NCI-H2227 treated with DMSO at 0.1 percent for 48 hours (cell line): Measurements from ENCODE around the gene ANKS1A.
"Not testable (repeated sequence)": the region's sequence is repeated elsewhere in the genome, so short reads cannot be mapped to it uniquely, and the experiment has no call there.

Source experiments
- DNase-seq: peaks from one replicate; lab custom pipeline; 2025; lab: John Stamatoyannopoulos, UW

ANKS1A gene, protein sequence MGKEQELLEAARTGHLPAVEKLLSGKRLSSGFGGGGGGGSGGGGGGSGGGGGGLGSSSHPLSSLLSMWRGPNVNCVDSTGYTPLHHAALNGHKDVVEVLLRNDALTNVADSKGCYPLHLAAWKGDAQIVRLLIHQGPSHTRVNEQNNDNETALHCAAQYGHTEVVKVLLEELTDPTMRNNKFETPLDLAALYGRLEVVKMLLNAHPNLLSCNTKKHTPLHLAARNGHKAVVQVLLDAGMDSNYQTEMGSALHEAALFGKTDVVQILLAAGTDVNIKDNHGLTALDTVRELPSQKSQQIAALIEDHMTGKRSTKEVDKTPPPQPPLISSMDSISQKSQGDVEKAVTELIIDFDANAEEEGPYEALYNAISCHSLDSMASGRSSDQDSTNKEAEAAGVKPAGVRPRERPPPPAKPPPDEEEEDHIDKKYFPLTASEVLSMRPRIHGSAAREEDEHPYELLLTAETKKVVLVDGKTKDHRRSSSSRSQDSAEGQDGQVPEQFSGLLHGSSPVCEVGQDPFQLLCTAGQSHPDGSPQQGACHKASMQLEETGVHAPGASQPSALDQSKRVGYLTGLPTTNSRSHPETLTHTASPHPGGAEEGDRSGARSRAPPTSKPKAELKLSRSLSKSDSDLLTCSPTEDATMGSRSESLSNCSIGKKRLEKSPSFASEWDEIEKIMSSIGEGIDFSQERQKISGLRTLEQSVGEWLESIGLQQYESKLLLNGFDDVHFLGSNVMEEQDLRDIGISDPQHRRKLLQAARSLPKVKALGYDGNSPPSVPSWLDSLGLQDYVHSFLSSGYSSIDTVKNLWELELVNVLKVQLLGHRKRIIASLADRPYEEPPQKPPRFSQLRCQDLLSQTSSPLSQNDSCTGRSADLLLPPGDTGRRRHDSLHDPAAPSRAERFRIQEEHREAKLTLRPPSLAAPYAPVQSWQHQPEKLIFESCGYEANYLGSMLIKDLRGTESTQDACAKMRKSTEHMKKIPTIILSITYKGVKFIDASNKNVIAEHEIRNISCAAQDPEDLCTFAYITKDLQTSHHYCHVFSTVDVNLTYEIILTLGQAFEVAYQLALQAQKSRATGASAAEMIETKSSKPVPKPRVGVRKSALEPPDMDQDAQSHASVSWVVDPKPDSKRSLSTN

DNA sequence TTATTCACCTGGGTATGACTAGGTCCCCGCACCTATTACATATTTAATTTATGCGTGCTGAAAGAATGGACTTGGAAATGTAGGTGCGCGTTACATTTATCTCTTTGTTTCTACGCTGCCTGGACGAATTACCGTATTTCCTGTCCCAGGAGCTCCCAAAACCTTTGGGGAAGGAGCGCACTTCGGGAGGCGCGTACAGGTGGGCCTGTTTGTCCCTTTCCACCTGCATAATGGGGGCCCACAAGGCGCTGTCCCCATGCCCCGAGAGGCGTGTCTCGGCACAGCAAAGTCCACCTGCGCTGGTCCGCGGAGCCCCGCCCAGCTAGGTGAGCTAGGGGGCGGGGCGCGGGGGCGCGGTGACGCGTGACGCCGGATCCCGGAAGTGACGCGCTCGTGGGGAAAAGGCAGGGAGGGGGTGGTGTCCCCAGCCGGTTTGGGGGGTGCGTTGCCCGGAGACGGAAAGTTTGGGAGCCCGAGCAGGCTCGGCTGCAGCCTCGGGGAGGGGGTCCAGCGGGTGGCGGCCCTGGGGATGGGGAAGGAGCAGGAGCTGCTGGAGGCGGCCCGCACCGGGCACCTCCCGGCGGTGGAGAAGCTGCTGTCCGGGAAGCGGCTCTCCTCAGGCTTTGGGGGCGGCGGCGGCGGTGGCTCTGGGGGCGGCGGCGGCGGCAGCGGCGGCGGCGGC is at the start of gene ANKS1A:
Gene ANKS1A (plus strand): TSS at position 382 of the 682 bp plus-strand sequence. CDS start 148 bp downstream, at position 530.
- DNase-seq, result peak; percentile 70

DNA sequence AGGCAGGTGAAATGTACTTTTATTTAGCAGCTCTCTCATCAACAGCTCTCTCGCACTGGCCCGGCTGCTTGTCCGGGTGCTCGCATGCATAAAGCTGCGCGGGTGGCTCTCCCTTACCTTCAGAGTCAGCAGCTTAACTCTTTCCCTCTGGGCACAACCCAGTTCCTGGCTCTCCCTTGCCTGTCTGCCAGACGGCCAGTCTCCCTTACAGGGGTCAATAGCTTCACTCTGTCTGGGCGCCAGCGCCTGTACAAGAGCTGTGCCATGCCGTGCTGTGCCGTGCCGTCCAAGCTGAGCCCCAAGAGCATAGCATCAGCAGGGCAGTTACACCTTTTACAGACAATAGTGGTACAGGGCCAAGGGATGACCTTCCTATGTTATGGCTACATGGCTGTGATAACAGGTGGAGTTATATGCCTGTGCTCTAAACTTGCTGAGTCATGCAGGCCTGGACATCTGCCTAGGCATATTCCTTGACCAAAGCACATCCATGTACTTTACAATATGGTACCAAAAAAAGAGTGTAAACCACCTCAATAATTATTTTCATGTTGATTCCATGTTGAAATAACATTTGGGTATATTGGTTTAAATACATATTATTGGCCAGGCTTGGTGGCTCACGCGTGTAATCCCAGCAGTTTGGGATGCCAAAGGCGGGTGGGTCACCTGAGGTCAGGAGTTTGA is 49.2 kb upstream of the ANKS1A start:
- no peak for DNase-seq

DNA sequence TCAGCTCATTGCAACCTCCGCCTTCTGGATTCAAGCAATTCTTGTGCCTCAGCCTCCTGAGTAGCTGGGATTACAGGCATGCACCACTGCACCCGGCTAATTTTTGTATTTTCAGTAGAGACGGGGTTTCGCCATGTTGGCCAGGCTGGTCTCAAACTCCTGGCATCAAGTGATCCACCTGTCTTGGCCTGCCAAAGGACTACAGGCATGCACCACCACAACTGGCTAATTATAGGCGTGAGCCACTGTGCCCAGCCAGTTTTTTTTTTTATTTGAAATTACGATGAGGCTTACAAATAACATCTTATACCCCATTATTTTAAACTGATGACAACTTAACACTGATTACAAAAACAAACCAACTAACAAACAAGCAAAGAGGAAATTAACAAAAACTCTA is 40.0 kb upstream of the ANKS1A start:
- not testable (repeated sequence) for DNase-seq

DNA sequence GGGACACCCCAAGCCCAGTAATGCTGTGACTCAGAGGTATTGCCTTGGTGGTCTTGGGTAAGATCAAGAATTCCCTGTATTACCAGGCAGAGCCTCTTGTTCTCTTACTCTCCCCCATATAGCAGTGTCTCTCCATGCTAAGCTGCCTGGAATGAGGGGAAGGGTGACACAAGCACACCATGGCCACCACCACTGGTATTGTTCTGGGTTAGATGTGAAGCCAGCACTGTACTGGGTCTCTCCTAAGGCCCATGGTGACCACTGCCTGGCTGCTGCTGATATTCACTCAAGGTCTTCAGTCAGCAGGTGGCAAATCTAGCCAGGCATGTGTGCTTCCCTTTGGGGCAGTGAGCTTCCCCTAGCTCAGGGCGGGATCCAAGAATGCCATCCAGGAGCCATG is 37.7 kb upstream of the ANKS1A start:
- no peak for DNase-seq

DNA sequence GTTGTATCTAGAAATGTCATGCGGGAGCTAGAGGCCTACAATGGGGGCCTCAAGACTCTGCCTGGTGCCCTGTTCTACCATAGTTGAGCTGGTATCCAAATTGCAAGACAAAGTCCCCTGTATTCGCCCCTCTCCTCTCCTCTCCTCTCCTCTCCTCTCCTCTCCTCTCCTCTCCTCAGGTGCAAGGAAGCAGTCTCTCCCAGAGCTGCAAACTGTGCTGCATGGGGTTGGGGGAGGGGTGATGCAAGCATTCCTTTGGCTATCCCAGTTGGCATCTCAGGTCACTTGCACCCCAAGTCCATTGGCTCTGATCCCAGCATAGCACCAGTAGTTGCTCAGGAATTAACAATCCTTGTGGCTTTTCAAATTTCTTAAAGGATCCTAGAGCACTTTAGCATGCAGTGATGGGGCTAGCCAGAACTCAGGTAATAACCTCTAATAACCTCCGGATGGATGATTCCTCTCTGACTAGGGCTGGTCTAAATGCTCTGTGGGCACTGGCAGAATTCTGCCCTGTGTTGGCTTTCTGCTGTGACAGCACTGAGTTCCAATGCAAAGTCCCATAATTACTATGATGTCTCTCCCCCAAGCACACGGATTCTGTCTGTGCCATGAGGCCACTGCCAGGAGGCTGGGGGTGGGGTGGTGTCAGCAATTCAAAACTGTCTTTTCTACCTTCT is 36.5 kb upstream of the ANKS1A start:
- DNase-seq, result no peak

DNA sequence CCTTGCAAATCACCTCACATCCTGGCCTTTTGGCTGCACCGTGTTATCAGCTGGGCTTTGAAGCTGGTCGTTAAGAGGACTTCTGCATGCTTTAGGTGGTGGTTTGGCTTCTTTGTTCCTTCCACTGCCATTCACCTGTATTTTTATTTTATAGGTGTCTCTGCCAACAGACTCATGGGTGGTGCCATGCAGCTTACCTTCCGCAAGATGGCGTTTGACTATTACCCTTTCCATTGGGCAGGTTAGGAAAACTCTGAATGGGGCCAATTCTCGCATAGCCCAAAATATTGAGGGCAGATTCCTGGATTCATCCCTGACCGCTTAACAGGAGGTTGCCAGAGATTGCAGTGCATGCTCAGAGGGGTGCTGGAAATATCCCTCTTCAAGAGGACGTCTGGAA is 33.6 kb upstream of the ANKS1A start:
- no peak for DNase-seq

DNA sequence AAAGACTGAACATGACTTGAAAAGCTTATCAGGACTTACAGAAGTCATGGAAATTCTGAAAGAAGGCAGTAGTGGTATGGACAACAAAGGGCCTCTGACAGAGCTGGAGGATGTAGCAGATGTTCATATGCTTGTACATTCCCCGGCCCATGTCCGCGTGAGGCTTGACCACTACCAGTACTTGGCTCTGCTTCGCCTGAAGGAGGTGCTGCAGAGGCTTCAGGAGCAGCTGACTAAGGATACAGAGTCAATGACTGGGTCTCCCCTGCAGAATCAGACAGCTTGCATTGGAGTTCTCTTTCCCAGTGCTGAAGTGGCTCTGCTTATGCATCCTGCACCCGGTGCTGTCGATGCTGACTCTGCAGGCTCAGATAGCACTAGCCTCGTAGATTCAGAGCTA is 30.4 kb upstream of the ANKS1A start:
- DNase-seq, result no peak

DNA sequence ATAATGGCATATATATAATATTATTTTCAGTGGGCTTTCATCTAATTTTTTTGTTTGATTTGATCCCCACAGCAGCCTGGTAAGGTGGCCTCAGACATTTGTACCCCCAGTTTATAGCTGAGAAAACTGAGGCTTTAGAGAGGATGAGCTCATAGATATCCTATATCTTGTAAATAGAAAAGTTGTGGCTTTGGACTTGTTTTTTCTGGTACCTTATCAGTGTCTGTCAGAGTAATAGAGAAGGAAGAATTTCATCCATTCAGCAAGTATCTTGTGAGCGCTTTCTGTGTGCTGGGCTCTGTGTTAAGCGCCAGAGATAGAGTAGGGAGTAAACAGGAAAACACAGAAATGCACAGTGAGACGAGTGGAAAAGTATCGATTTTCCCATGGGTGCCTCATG is 29.1 kb upstream of the ANKS1A start:
- DNase-seq, result no peak

DNA sequence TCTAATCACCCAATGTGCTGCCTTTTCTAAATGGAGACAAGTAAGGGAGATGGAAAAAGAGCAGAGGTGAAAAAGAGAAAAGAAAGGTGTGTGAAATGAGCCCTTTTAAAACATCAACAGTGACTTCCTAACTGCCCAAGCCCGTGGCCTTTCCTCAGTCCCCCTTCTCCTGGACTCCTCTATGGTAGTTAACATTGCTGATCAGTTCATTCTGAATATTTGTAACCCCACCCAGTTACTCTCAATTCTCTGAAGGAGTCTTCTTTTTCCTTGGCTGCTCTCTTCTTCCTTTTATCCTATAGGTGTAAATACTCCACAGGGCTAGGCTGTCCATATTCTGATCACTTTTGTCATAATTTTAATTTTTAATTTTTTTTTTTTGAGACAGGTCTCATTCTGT is 28.3 kb upstream of the ANKS1A start:
- no peak for DNase-seq

DNA sequence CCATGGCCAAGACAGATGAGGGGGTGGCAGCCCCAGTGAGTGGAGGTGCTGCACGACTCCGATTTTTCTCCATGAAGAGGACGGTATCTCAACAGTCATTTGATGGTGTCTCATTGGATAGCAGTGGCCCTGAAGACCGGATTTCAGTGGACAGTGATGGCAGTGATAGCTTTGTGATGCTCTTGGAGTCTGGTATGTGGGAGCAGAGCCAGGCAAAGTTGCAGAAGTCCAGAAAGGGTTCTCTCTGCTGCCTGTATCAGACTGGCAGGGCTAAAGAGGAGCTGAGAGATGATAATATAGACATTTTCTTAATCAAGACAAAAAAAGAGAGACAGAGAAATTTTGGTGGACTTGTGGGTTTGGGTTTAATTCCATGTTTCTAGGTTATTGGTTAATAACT is 25.0 kb upstream of the ANKS1A start:
- no peak for DNase-seq

DNA sequence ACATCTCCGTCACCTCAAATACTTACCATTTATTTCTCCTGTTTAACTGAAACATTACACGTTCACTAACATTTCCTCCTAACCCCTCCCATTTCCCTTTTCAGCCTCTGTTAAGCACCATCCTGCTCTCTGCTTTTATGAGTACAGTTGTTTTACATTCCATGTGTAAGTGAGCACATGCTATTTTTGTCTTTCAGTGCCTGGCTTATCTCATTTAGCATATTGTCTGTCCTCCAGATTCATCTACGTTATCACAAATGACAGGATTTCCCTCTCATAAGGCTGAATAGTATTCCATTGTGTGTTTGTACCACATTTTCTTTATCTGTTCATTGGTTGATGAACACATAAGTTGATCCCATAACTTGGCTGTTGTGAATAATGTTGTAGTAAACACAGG is 23.9 kb upstream of the ANKS1A start:
- DNase-seq, result no peak

DNA sequence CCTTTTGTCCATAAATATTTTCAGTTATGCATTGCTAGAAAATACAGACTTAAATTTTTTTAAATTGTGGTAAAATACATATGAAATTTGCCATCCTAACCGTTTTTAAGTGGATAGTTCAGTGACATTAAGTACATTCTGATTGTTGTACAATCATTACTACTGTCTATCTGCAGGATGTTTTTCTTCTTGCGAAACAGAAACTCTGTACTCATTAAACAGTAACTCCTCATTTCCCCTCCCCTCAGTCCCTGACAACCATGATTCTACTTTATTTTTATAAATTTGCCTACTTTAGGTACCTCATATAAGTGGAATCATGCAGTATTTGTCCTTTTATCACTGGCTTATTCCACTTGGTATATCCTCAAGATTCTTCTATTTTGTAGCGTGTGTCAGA is 22.5 kb upstream of the ANKS1A start:
- no peak for DNase-seq

DNA sequence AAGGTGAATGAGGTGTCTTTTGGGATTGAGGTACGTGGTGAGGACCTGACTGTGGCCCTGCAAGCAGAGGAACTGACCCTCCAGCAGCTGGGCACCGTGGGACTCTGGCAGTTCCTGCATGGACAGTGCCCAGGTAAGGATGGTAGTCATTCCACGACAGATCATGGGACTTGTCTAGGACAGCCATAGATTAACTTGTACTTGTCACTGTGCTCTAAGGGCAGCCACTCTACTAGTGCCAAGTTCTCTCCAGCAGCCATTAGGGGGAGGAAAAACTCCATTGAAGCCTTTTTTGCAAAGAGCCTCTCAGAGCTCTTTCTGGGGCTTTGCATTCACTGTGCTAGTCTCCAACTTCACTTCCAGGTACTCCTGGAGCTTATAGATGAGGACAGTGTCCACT is 21.6 kb upstream of the ANKS1A start:
- no peak for DNase-seq

DNA sequence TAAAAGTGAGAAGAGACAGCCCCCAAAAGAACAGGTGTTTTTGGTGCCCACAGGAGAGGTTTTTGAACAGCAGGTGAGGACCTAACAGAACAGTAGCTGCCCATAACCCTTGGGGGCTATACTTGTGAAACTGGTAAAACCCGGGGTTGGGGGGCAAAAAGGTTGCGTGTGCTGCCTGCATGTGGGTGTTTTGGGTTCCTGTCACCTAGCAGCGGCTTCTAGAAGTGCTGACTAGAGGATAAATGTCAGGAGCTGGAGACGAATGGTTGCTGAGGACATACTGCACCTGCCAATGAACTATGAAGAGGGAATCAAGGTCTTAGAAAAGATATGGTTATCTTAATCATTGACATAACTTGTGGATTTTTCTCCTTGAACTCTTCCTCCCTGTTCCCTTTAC is 17.2 kb upstream of the ANKS1A start:
- DNase-seq, result no peak

DNA sequence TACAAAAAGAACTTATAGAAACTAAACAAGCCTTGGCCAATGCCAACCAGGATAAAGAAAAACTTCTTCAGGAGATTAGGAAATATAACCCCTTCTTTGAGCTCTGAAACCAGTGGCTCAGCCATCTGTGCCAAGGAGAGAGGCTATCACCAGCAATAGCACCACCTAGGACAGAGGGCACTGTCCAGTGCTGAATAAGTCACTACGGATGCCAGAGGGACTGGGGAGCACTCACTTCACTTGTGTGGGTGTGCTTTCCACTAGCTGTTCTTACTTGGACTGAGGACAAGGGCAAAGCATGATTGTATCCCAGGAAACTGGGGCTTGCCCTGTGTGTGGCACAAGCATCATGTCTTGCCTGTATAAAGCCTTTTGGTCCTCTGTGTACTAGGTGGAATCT is 16.7 kb upstream of the ANKS1A start:
- no peak for DNase-seq

DNA sequence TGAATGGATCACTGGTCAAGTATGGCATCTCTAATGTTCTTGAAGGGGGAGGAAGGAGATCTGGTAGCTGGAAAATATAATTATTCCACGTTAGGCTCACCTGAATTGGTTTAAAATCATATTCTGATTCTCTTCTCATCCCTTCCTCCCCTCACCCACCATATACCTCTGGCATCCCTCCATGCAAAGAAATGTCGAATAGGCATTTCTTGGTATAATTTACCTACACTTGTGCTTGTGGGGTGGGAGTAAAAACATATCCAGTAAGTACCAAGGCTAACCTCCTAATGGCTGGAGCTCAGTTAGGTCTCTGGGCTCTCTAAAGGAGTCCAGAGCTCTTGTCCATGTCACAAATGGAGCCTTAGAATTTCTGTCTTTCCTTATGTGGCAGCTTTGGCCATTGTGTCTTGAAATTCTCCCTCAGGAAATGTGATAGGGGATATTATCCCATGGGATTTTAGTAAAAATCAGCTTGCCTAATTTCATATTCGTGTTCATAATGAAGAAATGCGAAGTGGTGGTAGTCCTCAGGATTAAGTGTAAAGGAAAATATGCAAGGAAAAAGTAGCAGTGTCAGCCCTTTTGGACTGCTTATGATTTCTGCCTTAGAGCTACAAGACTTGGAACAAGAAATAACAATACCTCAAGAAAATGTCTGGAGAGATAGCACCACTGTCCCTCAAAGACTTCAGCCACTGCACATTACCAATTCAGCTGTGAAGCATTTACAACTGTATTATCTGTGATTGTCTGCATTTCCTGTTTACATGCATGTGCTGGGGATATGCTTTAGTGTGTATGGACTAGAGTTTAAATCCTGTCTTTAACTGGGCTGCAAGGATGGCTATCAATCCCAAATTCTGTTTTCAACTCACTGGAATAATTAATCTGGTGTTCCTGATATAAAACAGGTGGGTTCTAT is 13.5 kb upstream of the ANKS1A start:
- no peak for DNase-seq

DNA sequence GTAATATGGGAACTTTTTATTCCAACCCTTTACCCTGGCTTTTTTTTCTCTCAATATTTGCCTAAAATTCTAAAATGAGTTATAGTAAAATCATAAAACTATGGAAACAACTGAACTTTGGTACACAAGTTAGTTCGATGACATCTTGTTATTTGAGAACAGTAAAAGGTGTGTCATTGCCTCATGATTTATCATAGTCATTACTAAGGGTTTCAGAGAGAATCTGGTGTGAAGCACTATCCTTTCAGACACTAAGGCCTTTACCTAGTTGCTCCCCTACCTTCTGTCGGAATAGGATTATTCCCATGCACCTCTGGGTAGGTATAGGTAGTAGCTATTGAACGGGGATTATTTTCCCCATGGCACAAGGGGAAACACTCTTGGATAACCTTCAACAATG is 12.6 kb upstream of the ANKS1A start:
- no peak for DNase-seq

DNA sequence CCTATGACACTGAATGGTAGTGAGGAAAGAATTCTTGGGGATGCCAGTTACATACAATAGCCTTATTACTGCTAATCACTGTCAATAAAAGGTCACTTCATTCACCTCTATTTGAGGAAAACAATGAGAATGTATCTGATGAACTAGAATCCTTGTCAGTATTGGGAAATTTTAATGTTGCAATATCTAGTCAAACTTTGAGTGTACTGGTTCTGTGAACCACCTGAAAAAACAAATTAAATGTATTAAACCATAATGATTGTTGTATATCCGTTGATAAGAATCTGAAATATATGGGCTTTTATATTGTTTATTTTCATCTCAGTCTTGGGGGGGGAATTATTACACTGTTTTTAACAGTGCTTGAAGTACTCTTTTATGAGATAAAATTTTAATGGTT is 11.8 kb upstream of the ANKS1A start:
- DNase-seq, result no peak

DNA sequence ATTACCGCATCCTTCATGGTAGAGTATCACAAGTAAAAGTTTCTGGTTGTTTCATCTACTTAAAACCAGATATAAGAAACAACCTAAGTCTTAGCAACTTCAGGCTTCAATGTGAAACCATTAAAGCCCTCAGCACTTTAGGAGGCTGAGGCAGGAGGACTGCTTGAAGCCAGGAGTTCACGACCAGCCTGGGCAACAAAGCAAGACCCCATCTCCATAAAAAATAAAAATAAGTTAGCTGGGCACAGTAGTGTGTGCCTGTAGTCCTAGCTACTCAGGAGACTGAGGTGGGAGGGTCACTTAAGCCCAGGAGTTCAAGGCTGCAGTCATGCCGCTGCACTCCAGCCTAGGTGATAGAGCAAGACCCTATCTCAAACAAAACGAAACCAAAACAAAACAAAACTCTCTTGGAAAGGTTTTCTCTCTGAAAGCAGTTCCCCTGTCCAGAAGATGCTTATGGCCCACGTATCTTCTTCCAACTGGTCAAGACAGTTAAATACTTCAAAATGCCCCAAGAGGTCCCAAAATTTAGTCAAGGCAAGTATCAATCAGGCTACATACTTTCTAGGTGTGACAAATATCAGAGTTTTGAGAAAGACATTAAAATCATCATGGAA is 11.1 kb upstream of the ANKS1A start:
- DNase-seq, result no peak
